COLO829 (cell line): Measurements from ENCODE around the gene PREX1.
"Not testable (repeated sequence)": the region's sequence is repeated elsewhere in the genome, so short reads cannot be mapped to it uniquely, and the experiment has no call there.

Experiments used
- DNase-seq: peaks from one replicate; pipeline ENCODE4 v3.0.0; 2012; ENCODE audit warnings: low spot score

PREX1 gene

GRCh38 chr20:48826480-48826879, 1.3 kb downstream of the PREX1 start:
- not testable (repeated sequence) for DNase-seq

- no peak for DNase-seq
These were observed 1.7 kb downstream of the PREX1 start for GRCh38 chr20:48826069-48826468.

GRCh38 chr20:48825566-48825920, 2.3 kb downstream of the PREX1 start:
- no peak for DNase-seq

GRCh38 chr20:48824830-48825565, 2.8 kb downstream of the PREX1 start:
- no peak for DNase-seq

GRCh38 chr20:48823960-48824498, 3.8 kb downstream of the PREX1 start:
- no peak for DNase-seq

GRCh38 chr20:48823476-48823875, 4.3 kb downstream of the PREX1 start:
- no peak for DNase-seq

- DNase-seq = no peak
These were observed 4.9 kb downstream of the PREX1 start for GRCh38 chr20:48822879-48823385.

- DNase-seq = no peak
These were observed 5.6 kb downstream of the PREX1 start for GRCh38 chr20:48822178-48822577.

GRCh38 chr20:48821261-48821920, 6.4 kb downstream of the PREX1 start:
- no peak for DNase-seq

GRCh38 chr20:48820649-48820973, 7.2 kb downstream of the PREX1 start:
- DNase-seq = no peak

GRCh38 chr20:48819821-48820648, 7.8 kb downstream of the PREX1 start:
- DNase-seq = no peak

- no peak for DNase-seq
These were observed 8.7 kb downstream of the PREX1 start for GRCh38 chr20:48819089-48819488.

- no peak for DNase-seq
These were observed 9.3 kb downstream of the PREX1 start for GRCh38 chr20:48818481-48818987.

GRCh38 chr20:48818031-48818370, 9.8 kb downstream of the PREX1 start:
- DNase-seq = no peak

- no peak for DNase-seq
These were observed 10.3 kb downstream of the PREX1 start for GRCh38 chr20:48817367-48818030.

GRCh38 chr20:48816282-48817205, 11.3 kb downstream of the PREX1 start:
- no peak for DNase-seq

- no peak for DNase-seq
These were observed 12.3 kb downstream of the PREX1 start for GRCh38 chr20:48815537-48815936.

GRCh38 chr20:48814633-48815032, 13.2 kb downstream of the PREX1 start:
- DNase-seq = no peak

- no peak for DNase-seq
These were observed 13.8 kb downstream of the PREX1 start for GRCh38 chr20:48813930-48814546.

GRCh38 chr20:48813446-48813747, 14.4 kb downstream of the PREX1 start:
- peak; percentile 89 for DNase-seq
